Mucosa of descending colon (tissue), 3 donors: Measurements from ENCODE around the gene SHC1. TPM values are rescaled to one million over a fixed set of nuclear protein-coding genes. Genes with fewer than 3 reads are reported as not detected.
A peak's percentile ranks its signal among the peaks of the same experiment; 100 is the strongest.

Experiments used
- ATAC-seq: fragments of 200-7000 bp; cut with Tn5 transposase; one replicate; pipeline ENCODE4 v1.9.1; 2020; ENCODE audit warnings: mild to moderate bottlenecking, moderate library complexity
- DNase-seq, 3 donors: peaks; one replicate each; pipeline ENCODE4 v3.0.0-alpha.2; 2020
- H3K36me3 ChIP-seq: fragments of 200-600 bp; one replicate; pipeline ENCODE4 v1.8.0; 2021; ENCODE audit warnings: low read depth, mild to moderate bottlenecking
- H3K4me1 ChIP-seq: fragments of 200-600 bp; one replicate; pipeline ENCODE4 v1.8.0; 2021; ENCODE audit warnings: low read depth, mild to moderate bottlenecking
- H3K4me3 ChIP-seq: fragments of 200-600 bp; one replicate; pipeline ENCODE4 v1.8.0; 2021; ENCODE audit warnings: mild to moderate bottlenecking
- H3K9me3 ChIP-seq: fragments of 200-600 bp; one replicate; pipeline ENCODE4 v1.8.0; 2021; ENCODE audit warnings: mild to moderate bottlenecking
- intact Hi-C, 2 donors: fragments of 100-400 bp; cut with DNase I in 1 of 2; cut with micrococcal nuclease in 1 of 2; formaldehyde crosslinking; loops; one replicate each; pipeline versions ENCODE4 v1.11.0 to v1.11.1; 2022; cut with DNase I, micrococcal nuclease
- total RNA-seq, 3 donors: library from RNA; stranded (reverse); fragmentation: NEBNext Ultra II Directional in 2 of 3; extraction: Animal tissue kit (Norgen Biotek cat#: 25700) in 2 of 3; gene quantifications; one replicate each; pipeline versions ENCODE4 v1.2.1 to v1.2.4, GENCODE V29; 2021 to 2023
- TF ChIP-seq, protein P1 (sequence below): fragments of 200-600 bp; IDR thresholded peaks from one replicate; pipeline ENCODE4 v1.8.0; 2022; ENCODE audit warnings: antibody characterized with exemption, mild to moderate bottlenecking
- donor health status: DM: no; HTN: no; CAD: no; lungs with moderate emphysema.
- donor health status: DM: no; HTN: no; CAD: no.
- donor health status: DM: no; HTN: yes; CAD: no.

The SHC1 gene
- total RNA-seq, 3 donors from 2014 or later = 92.7 to 130 (median 122) TPM

GRCh38 chr1:154964359-154964758, 6.2 kb downstream of the SHC1 start:
- H3K9me3 ChIP-seq = no peaks in the 10 kb centered on the region
- H3K4me3 ChIP-seq = no peak overlapping the region
- intact Hi-C loops = loop anchor here in 1 of 2 donors (10.0 kb wide), 1 partner anchor 50 kb away; no protein-coding TSS in a partner anchor
- TF ChIP-seq, protein P1, sequence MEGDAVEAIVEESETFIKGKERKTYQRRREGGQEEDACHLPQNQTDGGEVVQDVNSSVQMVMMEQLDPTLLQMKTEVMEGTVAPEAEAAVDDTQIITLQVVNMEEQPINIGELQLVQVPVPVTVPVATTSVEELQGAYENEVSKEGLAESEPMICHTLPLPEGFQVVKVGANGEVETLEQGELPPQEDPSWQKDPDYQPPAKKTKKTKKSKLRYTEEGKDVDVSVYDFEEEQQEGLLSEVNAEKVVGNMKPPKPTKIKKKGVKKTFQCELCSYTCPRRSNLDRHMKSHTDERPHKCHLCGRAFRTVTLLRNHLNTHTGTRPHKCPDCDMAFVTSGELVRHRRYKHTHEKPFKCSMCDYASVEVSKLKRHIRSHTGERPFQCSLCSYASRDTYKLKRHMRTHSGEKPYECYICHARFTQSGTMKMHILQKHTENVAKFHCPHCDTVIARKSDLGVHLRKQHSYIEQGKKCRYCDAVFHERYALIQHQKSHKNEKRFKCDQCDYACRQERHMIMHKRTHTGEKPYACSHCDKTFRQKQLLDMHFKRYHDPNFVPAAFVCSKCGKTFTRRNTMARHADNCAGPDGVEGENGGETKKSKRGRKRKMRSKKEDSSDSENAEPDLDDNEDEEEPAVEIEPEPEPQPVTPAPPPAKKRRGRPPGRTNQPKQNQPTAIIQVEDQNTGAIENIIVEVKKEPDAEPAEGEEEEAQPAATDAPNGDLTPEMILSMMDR = no peak
- DNase-seq (peak in 2 of 3 donors; percentile 14 to 27), ATAC-seq (no peak)
- no peaks in the 10 kb centered on the region for H3K36me3 ChIP-seq
- H3K4me1 ChIP-seq = peaks cover 17% of the 10 kb centered on the region

DNA sequence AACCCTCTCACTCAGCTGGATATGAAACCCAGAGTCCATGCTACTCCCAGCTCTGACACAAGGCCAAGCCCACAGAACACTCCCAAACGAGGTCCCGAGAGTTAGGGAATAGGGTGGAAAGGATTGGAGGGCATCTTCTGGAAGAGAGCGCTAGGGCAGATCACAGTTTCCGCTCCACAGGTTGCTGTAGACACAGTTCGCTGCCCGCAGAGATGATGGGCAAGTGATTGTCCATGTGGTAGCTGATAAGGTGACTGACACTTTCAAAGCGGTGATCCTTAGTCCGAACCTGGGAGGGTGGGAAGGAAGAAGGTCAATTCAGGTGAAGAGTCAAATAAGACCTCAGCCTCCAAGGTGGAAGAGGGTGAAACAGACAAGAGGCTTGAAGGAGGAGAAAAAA, 6.9 kb downstream of the SHC1 start:
- TF ChIP-seq, protein P1 = no peak
- DNase-seq = peak in 2 of 3 donors; percentile 12 to 27
- H3K4me1 ChIP-seq = peaks cover 17% of the 10 kb centered on the region
- intact Hi-C loops = loop anchor here in 1 of 2 donors (10.0 kb wide), 1 partner anchor 51 kb away; no protein-coding TSS in a partner anchor
- ATAC-seq = no peak
- H3K9me3 ChIP-seq = no peaks in the 10 kb centered on the region
- H3K36me3 ChIP-seq = no peaks in the 10 kb centered on the region
- H3K4me3 ChIP-seq = no peak overlapping the region

GRCh38 chr1:154962795-154963330, 7.7 kb downstream of the SHC1 start:
- peaks cover 17% of the 10 kb centered on the region for H3K4me1 ChIP-seq
- DNase-seq (peak in 2 of 3 donors; percentile 38 to 49), ATAC-seq (no peak)
- no peak overlapping the region for H3K4me3 ChIP-seq
- no peaks in the 10 kb centered on the region for H3K9me3 ChIP-seq
- intact Hi-C loops = loop anchor here in 1 of 2 donors (10.0 kb wide), 1 partner anchor 52 kb away; no protein-coding TSS in a partner anchor
- TF ChIP-seq, protein P1 = no peak
- no peaks in the 10 kb centered on the region for H3K36me3 ChIP-seq

GRCh38 chr1:154962156-154962749, 8.3 kb downstream of the SHC1 start:
- ATAC-seq = peak; percentile 17
- Histone ChIP-seq H3K9me3 (no peaks in the 10 kb centered on the region), H3K4me3 (peak overlapping the region; percentile 80), H3K36me3 (no peaks in the 10 kb centered on the region), H3K4me1 (peaks cover 17% of the 10 kb centered on the region)
- TF ChIP-seq, protein P1 = no peak
- intact Hi-C loops = loop anchor here in 1 of 2 donors (10.0 kb wide), 1 partner anchor 53 kb away; no protein-coding TSS in a partner anchor
- peak in 2 of 3 donors; percentile 56 to 62 for DNase-seq

GRCh38 chr1:154961207-154962155, 9.1 kb downstream of the SHC1 start, which contains the start of gene PYGO2:
Gene PYGO2, minus strand, starts transcription at chr1:154961782. Its CDS starts 206 bp downstream, at chr1:154961576.
- ATAC-seq (peak; percentile 88), DNase-seq (peak; percentile 84 to 91 (median 90))
- intact Hi-C loops = loop anchor here in 1 of 2 donors (10.0 kb wide), 1 partner anchor 53 kb away; no protein-coding TSS in a partner anchor
- no peaks in the 10 kb centered on the region for H3K36me3 ChIP-seq
- no peaks in the 10 kb centered on the region for H3K9me3 ChIP-seq
- H3K4me3 ChIP-seq = peak within 1 kb of the TSS; percentile 80
- peaks cover 20% of the 10 kb centered on the region for H3K4me1 ChIP-seq
- TF ChIP-seq, protein P1 = peak; percentile 67
